Calu3 (cell line): ENCODE data around the gene CCL16. TPM values are rescaled to one million over a fixed set of nuclear protein-coding genes. Genes with fewer than 3 reads are reported as not detected.

Source experiments
- BruUV-seq: library from RNA; stranded (reverse); fragments of 400-500 nt; replicated peaks from 2 replicates; lab custom pipeline; 2021; lab: Mats Ljungman, UMichigan
- CTCF ChIA-PET: fragments of 300-600 bp; sonication (Branson Sonifier 250); formaldehyde crosslinking; loops from one replicate; lab custom pipeline; 2022; ENCODE audit warnings: antibody characterized with exemption; lab: Charles Lee
- DNase-seq: peaks from one replicate; pipeline ENCODE4 v3.0.0; 2022
- H3K27ac Mint-ChIP-seq: one replicate; pipeline ENCODE4 v1.8.0; 2022; ENCODE audit warnings: mixed read lengths; ENCODE audit not compliant: unreplicated experiment
- H3K27me3 Mint-ChIP-seq: one replicate; pipeline ENCODE4 v1.8.0; 2022; ENCODE audit warnings: mixed read lengths; ENCODE audit not compliant: unreplicated experiment
- H3K36me3 Mint-ChIP-seq: one replicate; pipeline ENCODE4 v1.8.0; 2022; ENCODE audit warnings: mild to moderate bottlenecking, moderate library complexity, mixed read lengths; ENCODE audit not compliant: insufficient read depth, unreplicated experiment
- H3K4me1 Mint-ChIP-seq: one replicate; pipeline ENCODE4 v1.8.0; 2022; ENCODE audit warnings: mild to moderate bottlenecking, low read depth, mixed read lengths; ENCODE audit not compliant: unreplicated experiment
- H3K4me3 Mint-ChIP-seq: one replicate; pipeline ENCODE4 v1.8.0; 2022; ENCODE audit warnings: mild to moderate bottlenecking, low read depth, moderate library complexity, mixed read lengths; ENCODE audit not compliant: unreplicated experiment
- H3K9me3 Mint-ChIP-seq: one replicate; pipeline ENCODE4 v1.8.0; 2022; ENCODE audit warnings: low read depth, mixed read lengths; ENCODE audit not compliant: unreplicated experiment
- CTCF ChIP-seq: fragments of 200-600 bp; IDR thresholded peaks from one replicate; pipeline ENCODE4 v1.8.0; 2022; ENCODE audit warnings: antibody characterized with exemption; ENCODE audit not compliant: unreplicated experiment
- intact Hi-C: fragments of 100-400 bp; cut with micrococcal nuclease; formaldehyde crosslinking; loops from one replicate; pipeline ENCODE4 v1.10.0; 2022; ENCODE audit not compliant: unreplicated experiment
- total RNA-seq: library from RNA; stranded (reverse); gene quantifications from 2 replicates; pipeline ENCODE4 v1.2.3, GENCODE V29; 2022

CCL16 gene
- total RNA-seq, 1 experiment from 2014 or later: not detected

GRCh38 chr17:35963663-35964062 is 17.6 kb downstream of the CCL16 start:
- H3K4me3 Mint-ChIP-seq: no peak overlapping the region
- no peak for TF ChIP-seq CTCF
- H3K4me1 Mint-ChIP-seq: no peaks in the 10 kb centered on the region
- CTCF ChIA-PET: no interaction called here
- no peak for DNase-seq
- no peak overlapping the region for H3K27ac Mint-ChIP-seq
- no peaks in the 10 kb centered on the region for H3K9me3 Mint-ChIP-seq
- intact Hi-C loops: no loop called here
- no peaks in the 10 kb centered on the region for H3K36me3 Mint-ChIP-seq
- no TSS peak for BruUV-seq
- H3K27me3 Mint-ChIP-seq: peaks cover 48% of the 10 kb centered on the region

- Mint-ChIP-seq H3K36me3 (no peaks in the 10 kb centered on the region), H3K27ac (no peak overlapping the region), H3K4me3 (no peak overlapping the region), H3K4me1 (no peaks in the 10 kb centered on the region), H3K27me3 (peaks cover 82% of the 10 kb centered on the region), H3K9me3 (no peaks in the 10 kb centered on the region)
- DNase-seq: no peak
- no TSS peak for BruUV-seq
- CTCF ChIA-PET: no interaction called here
- intact Hi-C loops: no loop called here
- no peak for TF ChIP-seq CTCF
These were observed 27.6 kb downstream of the CCL16 start for GRCh38 chr17:35953720-35954119.

GRCh38 chr17:35949401-35949800 is 31.9 kb downstream of the CCL16 start:
- BruUV-seq: no TSS peak
- Mint-ChIP-seq H3K4me1 (no peaks in the 10 kb centered on the region), H3K4me3 (no peak overlapping the region), H3K27me3 (peaks cover 39% of the 10 kb centered on the region), H3K27ac (no peak overlapping the region), H3K36me3 (no peaks in the 10 kb centered on the region), H3K9me3 (no peaks in the 10 kb centered on the region)
- no peak for DNase-seq
- intact Hi-C loops: no loop called here
- no peak for TF ChIP-seq CTCF
- CTCF ChIA-PET: interaction anchor here (0.6 to 1.5 kb wide), 3 partner anchors 20 to 494 kb away, joined by 3 to 5 read pairs (median 3); no protein-coding TSS in a partner anchor

GRCh38 chr17:35948092-35948491 is 33.2 kb downstream of the CCL16 start:
- H3K36me3 Mint-ChIP-seq: no peaks in the 10 kb centered on the region
- H3K9me3 Mint-ChIP-seq: no peaks in the 10 kb centered on the region
- TF ChIP-seq CTCF: no peak
- no peak for DNase-seq
- no peaks in the 10 kb centered on the region for H3K4me1 Mint-ChIP-seq
- intact Hi-C loops: no loop called here
- H3K4me3 Mint-ChIP-seq: no peak overlapping the region
- BruUV-seq: no TSS peak
- peaks cover 33% of the 10 kb centered on the region for H3K27me3 Mint-ChIP-seq
- no peak overlapping the region for H3K27ac Mint-ChIP-seq
- CTCF ChIA-PET: interaction anchor here (0.7 to 1.5 kb wide), 4 partner anchors 10 to 640 kb away, joined by 3 read pairs; partner anchors contain the start of gene RDM1
